GM18499 (cell line): ENCODE measurements around the gene UBL7.
"Not testable (repeated sequence)": the region's sequence is repeated elsewhere in the genome, so short reads cannot be mapped to it uniquely, and the experiment has no call there.

Experiments
- ATAC-seq: cut with Tn5 transposase; IDR thresholded peaks from one replicate; pipeline ENCODE4 v1.9.1; 2021; ENCODE audit warnings: moderate number of reproducible peaks; ENCODE audit not compliant: insufficient read depth, unreplicated experiment

Gene UBL7

DNA sequence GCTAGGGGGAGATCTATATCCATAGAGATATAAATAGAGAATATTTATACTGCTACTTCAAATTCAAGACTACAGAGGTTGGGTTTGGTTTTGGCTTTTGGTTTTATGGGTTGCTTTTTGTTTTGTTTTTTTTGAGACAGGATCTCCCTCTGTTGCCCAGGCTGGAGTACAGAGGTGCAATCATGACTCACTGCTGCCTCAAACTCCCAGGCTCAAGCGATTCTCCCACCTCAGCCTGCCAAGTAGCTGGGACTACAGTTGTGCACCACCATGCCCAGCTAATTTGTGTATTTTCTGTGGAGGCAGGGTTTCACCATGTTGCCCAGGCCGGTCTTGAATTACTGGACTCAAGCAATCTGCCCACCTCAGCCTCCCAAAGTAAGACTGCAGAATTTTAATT lies 3.9 kb upstream of the UBL7 start:
- ATAC-seq: no peak

GRCh38 chr15:74464216-74464615 lies 3.3 kb upstream of the UBL7 start:
- no peak for ATAC-seq

DNA sequence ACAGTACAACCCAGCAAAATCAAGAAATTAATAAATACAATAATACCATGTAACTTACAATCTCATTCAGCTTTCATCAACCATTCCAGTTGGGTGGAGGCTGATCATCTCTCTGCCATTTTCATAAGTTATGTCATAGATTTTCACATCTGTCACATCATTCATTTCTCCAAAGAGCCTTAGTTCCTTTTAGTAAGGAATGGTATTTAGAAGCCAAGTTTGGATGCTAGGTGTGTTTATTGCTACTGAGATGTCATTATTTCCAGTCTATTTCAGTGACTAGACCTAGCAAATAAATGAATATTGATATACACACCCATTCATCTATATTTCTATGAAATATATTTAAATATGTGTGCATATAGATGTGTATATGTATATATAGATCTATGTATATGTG lies 2.7 kb upstream of the UBL7 start:
- ATAC-seq: no peak

GRCh38 chr15:74461847-74462511 lies 1.0 kb upstream of the UBL7 start:
- no peak for ATAC-seq

DNA sequence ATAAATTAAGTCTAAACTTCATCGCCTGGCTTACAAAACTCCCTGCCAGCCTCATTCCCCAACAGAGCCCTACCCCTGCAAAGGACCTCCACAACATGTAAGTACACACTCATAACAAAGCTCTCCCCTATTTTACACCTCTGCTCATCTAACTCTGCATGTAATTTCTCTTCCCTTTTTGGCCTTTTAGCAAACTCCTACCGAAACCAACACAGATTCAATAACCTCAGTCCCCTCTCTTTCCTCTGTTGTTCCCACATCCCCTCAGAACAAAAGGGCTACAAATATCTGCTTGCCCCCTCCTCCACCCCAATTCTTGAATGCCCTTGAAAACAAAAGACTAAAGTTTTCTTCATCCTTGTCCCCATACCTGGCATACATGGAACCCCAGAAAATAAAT lies 662 bp downstream of the UBL7 start:
- ATAC-seq: no peak

- ATAC-seq: not testable (repeated sequence)
These were observed 1.2 kb downstream of the UBL7 start for GRCh38 chr15:74459798-74460197.

GRCh38 chr15:74458473-74458872 lies 2.5 kb downstream of the UBL7 start:
- ATAC-seq: no peak

GRCh38 chr15:74457036-74457435 lies 3.9 kb downstream of the UBL7 start:
- ATAC-seq: not testable (repeated sequence)

DNA sequence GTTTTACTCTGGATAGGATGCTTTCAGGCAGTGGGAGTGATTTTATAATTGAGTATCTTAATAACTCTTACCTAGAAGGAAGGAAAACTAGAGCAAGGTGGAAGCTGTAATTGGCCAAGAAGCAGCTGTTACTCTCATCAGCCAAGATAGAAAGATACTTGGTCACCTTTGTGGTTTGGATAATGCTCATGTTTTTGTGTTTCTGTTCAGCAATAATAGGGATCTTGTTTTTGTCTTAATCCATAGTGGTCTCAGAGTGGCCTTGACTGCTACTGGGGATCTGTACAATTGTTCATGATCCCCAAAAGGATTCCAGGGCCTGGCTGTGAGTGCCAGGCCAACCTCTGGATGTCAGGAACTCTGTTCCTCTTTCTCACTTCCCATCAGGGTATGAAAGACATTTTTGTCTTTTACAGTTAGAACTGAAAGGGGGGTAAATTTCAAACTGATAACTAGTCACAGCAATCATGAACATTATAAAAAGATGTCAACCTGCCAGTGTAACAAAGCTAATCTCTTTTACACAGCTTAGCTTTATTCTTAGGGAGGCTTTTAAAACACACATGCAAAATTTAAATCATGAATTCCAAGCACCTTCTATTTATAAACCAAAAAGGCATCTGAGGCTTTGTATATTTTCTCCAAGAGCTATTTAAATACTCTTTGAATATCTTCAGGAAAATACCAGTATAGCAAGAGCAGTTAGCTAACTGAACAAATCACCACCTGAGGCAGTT lies 6.0 kb downstream of the UBL7 start:
- ATAC-seq: no peak

- no peak for ATAC-seq
These were observed 6.8 kb downstream of the UBL7 start for GRCh38 chr15:74453925-74454763.

DNA sequence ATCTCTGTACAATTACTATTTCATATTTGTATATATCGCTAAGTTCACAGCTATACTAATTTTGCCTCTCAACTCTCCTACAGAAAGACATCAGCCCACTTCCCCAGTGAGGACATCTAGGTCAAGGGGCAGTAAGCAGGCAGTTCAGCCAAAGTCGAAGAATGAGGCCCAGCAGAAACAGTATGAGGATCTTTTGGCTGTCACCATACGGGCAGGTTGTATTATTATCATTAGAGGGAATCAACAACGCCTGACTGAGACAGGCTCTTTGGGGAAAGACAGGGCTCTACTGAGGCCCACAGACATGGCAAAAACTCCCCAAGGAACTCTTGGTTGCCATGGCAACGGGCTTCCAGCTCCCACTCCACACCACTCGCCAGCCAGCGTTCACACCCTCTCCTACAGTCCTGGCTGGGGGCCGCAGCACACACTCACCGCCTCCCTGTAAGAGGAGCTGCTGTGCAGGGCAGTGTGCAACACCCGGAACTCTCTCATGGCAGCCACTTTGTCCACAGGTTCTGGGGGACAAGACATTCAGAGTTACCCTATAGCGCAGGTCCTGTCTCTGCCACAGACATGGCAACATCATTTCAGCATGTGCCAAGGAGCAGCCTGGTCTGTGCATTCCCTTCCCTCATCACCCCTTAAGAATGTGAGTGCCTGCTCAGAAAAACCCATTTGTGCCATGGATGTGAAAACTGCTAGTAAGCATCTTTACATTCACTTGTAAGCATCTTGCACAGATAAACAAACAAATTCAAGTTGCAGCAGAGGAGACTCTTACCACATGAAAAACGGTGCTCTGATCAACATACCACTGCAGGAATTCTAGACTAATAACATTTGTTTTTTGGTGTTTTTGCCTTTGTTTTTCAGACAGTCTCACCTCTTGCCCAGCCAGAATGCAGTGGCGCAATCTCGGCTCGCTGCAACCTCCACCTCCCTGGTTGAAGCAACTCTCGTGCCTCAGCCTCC lies 8.8 kb downstream of the UBL7 start:
- ATAC-seq: no peak

DNA sequence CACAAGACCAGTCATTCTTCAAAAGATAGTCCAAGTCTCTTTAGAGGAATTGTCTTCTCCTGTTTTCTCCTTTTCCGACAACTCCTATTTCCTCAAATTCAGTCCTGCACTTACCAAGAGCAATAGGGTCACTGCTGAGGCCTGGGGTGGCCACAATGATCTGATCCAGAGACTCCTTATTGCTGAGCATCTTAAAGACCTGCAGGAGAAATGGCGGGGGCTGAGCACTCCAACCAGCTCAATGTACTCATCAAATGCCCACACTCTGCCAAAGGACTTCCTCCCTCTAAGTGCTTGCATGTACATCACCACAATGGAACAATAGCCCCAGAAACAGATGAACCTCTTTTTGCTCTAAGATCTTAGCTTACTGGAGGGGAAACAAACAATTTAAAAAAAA lies 9.6 kb downstream of the UBL7 start:
- ATAC-seq: no peak

GRCh38 chr15:74449643-74450205 lies 11.2 kb downstream of the UBL7 start:
- no peak for ATAC-seq

GRCh38 chr15:74449095-74449494 lies 11.9 kb downstream of the UBL7 start:
- ATAC-seq: no peak

DNA sequence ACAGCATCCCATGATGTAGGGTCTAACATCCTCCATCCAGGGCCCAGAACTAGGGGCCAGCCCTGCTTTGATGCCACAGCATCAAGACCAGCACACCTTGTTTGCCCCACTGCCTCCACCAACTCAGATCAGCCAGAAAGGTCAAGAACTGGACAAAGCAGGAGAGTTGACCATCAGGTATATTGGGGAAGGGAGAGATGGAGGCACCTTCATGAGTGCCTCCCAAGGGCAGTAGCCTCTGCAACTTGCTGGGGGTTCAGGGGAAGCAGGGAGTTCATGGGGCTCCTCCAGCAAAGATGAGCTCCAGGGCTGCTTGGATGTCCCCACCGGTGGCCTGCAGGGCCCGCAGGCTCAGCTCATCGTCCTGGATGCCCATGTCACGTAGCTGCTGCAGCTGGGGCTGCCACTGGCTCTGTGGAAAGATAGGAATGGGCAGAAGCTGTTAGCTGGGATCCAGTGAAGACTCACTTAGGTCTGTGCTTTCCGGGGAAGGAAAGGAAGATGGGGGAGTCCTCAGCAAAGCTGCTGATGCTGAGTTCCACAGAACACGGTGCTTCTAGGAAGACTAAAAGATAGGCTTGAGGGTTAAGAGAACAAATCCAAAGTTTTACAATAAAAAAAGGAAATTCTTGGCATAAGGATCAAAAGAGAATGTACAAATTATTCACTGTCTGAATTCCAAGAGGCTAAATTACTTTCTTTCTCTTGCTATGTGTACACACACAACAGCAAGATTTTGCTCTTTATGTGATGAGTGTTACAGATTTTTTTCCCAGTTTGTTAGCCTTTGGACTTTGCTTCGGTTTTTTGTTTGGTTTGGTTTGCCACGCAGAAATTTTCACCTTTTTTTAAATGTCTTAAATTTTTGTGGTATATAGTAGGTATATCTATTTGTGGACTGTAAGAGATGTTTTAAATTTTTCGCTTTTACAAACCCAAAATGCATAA lies 14.9 kb downstream of the UBL7 start:
- no peak for ATAC-seq

- no peak for ATAC-seq
These were observed 16.6 kb downstream of the UBL7 start for GRCh38 chr15:74444106-74445062.

DNA sequence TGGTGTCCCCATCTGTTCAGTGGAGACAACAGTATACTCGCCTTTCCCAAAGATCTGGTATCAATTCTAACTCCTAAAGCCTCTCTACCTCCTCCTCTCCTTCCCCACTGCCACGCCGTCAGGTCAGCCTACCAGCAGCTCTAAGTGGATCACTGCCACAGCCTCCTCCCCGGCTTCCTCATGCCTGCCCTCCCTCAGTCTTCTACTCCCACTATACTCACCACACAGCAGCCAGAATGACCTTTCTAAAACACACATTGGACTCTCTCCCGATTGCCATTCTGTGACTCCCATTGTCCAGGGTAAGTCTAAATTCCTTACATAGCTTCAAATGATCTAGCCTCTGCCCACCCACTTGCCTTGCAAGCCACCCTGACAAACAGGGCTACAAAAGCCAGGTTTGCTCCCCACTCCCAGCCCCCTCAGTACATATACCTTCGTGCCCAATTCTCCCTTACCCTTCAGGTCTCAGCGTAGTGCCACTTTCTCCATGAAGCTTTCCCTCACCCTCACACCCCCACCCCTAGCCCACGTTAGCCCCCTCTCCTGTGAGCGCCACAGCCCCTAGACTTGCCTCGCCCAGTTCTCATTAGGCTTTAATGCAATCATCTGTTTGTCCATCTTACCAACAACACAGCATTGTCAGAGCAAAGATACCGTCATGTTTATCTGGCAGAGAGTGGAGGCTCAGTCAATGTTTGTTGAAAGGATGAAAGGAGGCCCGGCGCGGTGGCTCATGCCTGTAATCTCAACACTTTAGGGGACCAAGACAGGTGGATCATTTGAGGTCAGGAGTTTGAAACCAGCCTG lies 17.7 kb downstream of the UBL7 start:
- ATAC-seq: no peak
